AML-193 (cell line): ENCODE results near the gene RNF144A.

Source experiments
- DNase-seq, 2 experiments: peaks; one replicate each; lab custom pipeline; 2025; lab: John Stamatoyannopoulos, UW

RNF144A gene

DNA sequence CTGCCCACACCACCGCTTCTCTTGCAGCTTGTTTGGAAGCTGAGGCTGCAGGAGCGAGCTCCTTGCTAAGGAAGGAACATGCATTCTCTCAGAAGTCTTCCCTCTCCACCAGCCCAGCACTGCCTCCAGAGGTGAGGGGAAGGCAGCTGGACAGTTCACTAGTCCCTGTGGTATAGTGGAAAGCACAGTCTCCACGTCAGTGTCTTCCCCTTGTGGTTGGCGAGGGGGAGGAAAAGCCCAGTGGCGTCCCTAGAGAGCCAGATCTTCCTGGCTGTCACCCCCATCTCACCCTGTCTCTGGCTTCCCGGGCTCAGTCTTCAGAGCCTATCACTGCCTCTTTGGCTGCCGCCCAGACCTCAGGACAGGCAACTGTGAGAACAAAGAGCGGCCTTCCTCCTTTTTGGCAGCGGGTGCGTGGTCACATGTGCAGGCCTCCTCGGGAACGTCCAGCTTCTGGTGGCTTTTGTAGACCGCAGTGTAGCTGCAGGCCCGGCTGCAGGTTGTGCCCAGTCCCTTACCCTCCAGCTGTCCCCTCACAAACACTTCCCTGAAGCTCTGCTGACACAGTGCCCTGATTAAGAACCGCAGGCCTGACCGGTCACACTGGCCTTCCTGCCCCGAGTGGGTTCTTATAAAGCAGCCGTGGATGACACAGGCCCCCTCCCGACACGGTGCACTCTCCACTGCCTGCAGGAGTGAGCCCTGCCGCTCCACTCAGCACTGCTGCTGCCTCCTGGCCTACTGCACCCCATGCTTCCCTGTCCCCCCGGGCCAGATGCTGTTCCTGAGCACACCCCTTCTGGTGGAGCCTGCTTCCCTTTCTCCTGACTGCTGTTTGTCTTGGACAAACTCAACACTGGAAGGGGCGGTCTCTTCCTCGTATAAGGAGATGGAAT is 90.9 kb downstream of the RNF144A start:
- DNase-seq = peak; percentile 96 to 97

DNA sequence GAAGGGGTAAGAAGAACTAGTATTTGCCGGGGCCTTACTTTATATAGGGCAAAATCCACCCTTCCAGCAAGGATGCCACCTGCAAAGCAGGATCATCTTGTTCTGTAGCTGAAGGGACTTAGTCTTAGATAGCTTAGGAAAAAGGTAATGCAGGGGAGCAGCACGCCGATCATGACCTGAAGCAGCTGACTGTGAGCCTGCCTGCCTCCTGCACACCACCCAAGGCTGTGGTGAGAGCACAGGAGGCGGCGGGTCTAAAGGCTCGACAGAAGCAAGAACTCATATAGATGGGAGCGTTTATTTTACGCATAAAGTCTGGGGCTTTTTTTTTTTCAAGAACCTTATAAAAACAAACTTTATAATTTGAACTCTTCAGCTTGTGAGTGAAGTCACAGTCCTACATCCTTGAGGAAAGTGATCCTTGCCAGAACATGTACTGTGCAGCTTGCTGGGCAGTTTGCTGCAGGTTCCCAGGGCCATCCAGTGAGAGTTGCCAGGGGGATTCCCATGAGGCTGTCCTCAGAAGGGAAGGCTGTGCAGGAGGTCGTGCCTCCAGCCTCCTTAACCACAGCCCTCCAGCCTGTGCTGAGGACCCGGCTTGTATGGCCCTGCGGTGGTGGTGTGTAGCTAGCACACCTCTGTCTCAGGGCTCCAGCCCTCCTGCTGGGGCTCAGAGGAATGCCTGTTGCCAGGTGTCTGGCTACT is 92.1 kb downstream of the RNF144A start:
- no peak for DNase-seq

DNA sequence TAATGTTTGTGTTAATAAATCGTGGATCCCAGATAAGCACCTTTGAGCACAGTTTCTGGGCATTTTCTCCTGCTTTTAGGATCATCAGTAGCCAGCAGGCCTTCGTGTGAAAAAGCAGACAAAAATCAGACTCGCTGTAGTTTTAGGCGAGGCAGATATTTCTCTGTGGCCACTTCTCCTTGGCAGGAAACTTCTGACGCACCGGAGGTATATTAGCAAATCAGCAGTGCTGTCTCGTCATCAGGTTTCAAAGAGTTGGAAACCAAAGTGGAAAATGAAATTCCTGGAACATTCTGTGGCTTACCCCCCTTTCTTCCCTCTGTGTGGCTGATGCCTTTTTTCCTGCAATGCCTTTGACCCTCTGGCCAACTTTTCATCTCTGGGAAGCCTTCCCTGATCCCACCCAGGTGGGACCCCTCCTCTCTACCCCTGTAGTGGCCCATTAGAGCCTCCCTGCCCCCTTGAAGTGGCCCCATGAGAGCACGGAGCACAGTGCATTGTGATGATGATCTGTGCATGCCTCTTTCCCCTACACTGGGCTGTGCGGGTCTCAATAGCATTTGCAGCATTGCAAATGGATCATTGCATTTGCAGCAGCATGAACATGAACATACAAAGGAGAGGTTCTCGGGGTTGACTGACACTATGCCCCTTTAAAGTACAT is 93.3 kb downstream of the RNF144A start:
- no peak for DNase-seq

DNA sequence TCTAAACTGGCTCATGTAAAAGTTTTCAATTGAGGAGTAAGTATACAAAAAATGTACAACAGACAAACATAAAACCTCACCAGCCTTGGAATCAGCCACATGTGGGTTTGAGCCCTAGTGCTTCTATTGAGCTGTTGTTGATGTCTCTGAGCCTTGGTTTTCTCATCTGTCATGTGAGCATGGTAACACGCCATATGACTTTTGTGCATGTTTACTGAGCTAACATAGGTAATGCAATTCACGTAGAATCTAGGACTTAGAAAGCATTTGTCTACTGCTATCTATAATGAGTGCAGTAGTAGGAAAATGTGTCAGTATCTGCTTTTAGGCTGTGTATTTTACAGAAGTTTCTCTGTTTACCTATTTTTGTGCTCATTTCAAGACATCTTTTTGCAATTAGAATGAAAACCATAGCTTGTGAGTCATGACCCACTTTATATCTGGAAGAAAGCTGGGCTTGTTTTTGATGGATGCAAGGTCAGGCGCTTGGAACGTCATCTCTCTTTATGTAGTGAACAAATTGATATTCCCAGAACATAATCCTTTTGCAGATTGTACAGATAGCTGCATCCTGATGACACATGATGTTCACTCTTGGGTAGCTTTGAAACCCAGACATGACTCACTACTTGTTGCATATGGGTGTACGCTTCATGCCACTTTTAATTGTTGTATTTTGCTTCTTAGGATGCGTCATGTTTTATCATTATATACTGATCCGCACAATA is 94.3 kb downstream of the RNF144A start:
- DNase-seq = no peak

DNA sequence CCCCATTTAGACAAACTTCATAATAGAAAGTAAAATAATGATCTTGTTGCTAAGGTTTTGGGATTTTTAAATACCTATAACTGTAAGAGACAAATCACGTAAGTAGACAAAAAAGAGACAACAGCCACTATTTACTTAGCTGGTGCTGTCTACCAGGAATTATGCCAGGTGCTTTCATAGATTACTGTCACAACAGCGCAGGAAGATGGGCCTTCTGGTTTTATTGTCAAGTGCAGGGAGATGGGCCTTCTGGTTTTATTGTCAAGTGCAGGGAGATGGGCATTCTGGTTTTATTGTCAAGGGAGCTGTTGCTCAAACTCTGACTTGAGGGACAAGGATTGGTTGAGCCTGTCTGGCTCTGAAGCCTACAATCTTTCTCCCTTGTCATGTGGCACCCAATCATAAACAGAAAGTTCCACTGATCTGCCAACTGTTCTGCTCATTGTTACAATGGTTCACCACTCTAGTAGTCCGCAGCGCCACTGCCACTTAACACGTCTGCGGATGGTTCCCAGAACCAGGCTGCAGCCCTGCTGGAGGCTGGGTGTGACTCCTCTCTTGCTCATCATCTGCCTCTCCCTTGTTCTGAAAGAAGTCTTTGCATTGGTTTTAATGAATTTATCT is 95.0 kb downstream of the RNF144A start:
- no peak for DNase-seq

DNA sequence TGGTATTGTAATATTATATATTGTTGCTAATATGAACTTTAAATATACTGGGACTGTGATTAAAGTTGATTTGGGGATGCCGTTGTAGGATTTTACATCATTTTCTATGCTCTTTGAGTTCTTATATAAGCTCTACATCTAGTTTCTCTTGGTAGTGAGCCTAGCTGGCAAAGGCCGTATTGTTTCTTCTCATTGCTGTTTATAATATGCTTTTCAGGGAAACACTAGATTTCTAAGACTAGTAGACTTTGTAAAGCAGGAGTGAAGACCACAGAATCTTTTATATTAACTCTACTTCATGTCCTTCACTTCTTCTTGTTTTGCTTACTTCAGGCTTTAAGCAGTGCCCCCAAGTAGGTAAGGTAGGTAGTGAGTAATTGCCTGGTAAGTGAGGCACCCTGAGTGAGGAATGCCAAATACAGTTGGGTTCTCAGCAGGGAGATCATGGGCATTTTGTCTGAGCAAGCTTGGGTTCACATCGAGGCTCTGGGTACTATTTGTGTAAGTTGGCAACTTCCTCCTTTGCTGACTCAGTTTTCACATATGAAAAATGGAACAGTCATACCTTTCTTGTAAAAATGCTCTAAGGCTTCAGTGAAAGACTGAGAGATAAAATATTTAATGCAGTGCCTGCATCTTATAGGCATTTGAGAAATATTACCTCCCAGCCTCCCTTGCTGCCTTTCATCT is 96.4 kb downstream of the RNF144A start:
- DNase-seq = no peak

DNA sequence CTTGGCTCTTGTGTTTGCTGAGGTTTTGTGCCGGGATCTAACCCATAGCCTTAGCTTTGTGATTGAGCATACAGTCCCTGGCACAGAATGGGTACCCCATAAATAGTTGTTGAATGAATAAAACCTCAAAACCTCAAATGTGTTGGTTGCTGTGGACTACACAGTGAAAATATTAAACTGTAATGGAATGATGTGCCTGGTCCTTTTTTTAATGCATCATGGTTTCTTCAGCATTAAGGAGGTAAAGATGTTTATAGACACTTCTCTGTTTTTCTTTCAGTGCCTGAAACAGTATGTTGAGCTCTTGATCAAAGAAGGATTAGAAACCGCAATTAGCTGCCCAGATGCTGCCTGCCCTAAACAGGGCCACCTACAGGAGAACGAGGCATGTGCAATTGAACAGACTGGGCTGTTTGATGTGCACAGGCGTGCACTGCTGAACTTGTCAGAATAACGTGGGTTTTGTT is 97.0 kb downstream of the RNF144A start:
- DNase-seq = peak; percentile 37 to 43

DNA sequence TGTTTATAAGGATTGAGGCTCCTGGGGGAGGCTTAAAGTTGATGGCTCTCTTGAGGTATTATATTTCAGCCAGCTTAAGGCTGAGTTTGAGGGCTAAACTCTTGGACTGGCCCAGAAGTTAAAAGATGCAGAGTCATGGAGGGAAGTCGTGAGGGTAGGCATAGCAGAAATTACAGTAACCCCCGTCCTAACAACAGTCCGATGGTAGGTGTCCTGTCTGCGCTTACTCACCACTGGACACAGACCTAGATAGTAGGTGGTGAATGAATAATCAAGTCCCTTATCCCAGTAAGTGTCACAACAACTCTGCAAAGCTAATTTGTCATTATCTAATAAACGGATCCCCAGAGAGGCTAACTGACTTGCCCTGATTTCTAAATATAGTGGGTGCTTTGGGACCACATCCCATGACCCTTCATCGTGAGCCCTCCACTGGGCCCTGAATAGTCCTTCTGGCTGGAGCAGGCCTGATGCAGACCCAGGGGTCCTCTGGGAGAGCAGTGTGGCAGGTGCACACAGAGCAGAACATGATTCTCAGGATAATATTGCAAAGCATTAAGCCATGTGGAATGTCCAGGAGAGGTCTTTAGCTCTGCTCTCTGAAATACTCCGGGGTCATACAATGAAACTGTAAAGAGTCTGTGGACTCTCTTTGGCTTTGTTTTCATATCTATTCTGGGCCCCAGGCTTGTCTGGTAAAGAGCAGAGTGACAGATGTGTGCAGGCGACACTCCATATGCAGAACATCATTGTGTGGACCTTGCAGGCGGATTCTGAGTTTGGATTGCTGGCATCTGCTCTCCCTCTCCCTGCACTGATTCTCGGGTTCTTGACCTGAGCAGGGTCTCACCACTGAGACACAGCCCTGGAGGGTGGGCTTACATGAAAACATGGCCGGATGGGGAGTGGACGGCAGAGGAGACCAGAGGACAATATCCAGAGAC is 98.1 kb downstream of the RNF144A start:
- no peak for DNase-seq

DNA sequence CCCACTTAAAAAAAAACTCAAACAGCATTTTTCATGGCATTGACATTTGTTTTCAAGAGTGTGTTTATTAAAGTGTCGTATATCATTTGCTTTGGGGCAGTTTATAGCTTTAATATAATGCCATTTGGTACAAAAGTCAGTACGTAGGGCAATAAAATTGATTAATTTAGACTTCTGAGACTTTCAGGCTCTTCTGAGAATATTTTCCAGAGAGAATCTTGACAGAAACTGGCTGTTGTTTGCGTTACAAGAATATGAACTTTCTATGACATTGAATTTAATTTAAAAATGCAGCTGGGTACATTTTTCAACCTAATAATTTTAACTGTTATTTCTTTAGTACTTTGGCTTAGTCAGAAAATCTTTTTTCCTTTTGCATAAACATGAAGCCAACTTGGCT is 98.9 kb downstream of the RNF144A start:
- no peak for DNase-seq

DNA sequence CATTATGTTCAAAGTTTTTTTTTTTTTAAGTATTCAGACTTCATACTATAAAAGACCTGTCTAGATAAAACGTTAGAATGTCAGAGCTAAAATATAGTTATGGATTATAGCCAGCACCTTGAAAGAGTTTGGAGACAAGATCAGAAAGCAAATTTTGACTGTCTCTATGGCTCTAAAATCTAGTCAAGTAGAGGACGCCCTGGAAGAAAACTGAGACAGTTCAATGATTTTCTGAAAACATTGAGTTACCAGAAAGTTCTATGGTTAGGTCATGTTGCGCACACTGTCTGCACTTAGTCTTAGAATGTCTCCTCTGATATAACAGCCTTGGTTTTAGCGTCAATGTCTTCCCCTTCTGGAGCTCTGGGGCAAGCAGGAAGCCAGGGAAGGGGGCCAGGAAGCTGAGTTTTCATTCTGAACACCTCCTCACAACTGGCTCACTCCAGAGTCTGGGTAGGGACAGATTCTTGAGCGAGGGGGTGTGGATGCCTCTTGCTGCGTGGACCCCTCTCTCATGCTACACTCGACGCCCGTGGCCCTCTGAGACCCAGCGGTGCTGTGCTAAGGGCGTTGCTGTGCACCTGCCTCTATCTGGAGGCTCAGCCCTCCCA is 99.5 kb downstream of the RNF144A start:
- DNase-seq = no peak

DNA sequence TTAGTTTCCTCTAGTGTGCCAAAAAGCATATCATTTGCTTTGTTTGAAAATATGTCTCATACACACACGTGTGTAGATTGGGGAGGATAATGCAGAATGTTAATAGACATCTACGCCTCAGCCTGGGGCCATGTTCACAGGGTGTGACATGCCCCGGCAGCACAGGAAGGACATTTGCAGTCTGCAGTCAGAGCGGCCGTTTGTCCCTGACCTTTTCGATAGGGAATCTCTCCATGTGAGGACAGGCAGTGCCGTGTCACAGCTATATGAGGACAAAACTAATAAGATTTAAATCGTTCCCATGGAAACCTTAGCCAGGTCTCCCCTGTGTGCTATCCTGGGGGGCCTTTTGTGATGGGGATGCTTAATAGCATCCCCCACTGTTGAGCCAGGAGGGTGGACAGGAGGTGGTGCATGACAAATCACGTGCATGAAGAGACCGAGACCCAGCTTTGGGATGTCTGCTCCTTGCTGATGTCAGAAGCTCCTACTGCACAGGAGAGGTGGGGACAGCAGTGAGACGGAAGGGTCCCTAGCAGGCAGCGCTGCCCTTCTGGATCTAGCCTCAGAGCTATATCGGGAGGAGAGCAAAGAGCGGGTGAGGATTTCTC is 100.6 kb downstream of the RNF144A start:
- no peak for DNase-seq

DNA sequence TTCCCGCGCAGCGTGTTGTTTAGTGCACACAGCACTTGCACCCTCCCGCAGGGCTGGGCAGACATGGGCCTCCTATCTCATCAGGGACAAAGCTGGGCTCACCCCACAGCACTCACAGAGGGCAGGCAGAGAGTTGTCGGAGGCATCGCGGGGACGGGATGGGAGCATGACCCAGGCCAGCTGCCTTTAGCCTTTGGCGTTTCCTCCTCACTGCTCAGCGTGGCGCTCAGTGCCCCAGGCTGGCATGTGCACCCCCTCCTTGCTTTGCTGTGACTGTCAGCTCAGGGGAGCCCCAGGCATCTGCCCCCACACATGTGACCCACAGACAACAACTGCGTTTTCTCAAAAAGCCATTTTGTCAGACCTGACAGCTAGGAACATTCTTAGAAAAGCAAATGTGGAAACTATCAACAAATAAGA is 101.1 kb downstream of the RNF144A start:
- DNase-seq = no peak

DNA sequence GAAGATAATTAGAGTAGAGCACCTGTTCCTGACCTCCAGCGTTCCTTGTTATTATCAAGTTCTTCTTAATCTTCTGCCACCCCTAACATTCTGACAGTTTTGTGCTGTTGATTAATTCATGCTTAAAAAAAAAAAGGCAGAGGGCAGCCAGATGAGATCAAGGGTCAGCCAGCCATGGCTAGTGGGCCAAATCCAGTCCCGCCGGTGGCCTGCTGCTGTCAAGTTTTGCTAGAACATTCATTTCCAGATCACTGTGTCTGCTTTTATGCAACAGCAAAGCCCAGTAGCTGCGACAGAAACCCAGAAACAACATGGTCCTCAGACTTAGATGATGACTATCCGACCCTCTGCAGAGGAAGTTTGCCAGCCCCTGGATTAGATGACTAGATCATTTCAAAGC is 101.6 kb downstream of the RNF144A start:
- DNase-seq = no peak

DNA sequence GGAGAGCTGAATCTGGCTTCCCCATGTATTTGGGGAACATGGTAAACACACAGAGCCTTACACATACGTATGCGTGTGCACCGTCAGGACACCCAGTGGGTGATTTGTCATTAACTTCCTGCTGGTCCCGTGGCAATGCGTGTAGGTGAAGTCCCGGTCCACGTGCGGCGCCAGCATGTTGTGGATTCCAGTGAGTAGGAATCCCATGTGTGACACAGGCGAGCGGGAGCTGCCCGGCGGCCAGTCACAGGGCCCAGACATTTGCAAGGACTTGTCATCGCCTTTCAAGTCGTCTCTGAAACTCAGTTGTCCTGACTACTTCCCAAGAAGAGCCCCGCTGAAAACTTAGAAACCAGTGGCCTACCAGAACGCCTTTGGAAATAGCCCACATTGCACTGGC is 102.0 kb downstream of the RNF144A start:
- no peak for DNase-seq

DNA sequence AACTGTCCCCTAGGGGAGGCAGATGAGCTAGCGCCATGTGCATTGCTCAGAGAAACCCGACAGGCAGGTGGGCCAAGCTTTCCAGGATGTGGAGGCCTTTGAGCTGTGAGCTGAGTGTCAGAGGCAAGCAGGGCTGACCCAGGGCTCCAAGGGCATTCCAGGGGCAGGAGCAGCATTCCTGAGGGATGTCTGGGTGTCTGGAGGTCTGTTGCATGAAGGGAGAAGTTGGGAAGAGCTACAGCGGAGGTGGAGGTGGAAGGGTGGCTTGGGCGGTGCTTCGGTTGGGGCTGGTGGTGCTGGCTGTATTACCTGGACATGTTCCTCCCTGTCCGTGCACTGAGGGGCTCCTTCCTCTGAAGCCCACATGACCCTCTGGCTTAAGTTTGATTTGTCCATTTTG is 102.8 kb downstream of the RNF144A start:
- no peak for DNase-seq

DNA sequence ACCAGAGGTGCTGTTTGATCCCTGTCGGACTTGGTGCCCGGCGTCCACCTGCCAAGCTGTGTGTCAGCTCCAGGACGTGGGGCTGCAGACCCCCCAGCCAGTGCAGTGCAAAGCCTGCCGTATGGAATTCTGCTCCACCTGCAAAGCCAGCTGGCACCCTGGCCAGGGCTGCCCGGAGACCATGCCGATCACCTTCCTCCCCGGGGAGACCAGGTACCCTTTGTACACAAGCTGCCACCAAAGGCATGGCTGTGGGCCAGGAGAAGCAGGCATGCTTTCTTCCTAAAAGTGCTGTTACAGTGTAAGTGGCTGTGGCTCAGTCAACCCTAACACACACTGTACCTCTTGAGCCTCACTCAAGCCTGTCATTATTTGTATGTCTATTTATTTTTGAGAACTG is 103.3 kb downstream of the RNF144A start:
- no peak for DNase-seq

DNA sequence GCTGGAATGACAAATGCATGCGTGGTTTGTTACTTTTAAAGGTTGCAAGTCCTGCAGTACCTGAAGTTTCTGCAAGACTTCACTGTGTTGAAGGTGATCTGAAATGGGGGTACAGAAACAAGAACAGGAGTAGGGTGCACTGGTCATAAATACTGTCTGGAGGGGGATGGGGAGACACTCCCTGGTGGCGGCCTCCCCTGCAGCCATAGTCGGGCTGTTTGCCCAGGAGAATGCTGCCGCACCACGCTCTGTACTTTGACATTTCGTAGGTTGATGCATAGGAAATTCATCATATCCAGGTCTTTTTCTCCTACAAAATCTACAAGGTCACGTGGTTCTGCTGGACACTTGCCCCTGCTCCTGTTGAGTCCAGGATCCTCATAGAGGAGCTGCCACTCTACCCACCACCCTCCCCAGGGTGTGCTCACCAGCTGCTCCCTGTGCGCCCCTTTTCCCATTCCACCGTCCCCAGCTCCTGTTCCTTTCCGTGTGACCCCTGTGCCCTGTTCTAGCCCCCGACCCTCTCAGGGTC is 103.8 kb downstream of the RNF144A start:
- DNase-seq = no peak

DNA sequence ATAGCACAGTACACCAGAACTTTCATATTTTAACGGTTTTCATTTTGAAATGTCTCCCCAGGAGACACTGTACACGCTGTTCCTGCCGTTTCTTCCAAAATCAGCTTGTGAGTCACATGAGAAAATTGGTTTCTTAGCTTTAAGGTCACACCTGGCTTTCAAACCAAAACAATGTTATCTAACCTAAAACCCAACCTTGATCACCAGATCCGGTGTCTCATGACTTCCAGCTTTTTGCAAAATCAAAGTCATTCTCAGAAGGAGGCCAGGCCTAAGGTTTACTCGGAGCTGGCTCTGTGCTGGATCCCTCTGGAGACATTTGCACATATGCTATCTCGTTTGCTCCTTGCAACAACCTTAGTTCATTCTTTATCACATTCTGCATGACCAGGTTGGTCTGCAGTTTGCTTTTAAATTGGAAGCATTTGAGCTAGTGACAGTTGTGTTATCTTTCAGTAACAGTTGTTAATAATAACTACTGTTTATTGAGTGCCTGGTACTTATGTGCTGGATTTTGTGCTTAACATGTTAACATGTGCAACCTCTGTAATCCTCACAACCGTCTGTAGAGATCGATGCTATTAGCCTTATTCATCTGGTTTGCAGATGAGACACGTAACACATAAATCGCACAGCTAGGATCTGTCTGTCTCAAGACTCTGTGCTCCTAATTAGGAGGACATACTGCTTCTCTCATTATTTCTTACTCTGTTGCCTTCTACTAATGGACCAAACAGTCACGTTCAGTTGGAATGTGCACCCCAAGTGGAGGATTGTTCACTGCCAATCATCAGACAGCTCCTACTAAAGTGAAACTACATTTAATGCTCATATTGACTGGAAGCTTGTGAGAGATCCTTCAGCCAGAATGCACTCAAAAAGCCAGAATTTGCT is 105.5 kb downstream of the RNF144A start:
- no peak for DNase-seq
